Measurements from ENCODE around the gene PTMA.

DNA sequence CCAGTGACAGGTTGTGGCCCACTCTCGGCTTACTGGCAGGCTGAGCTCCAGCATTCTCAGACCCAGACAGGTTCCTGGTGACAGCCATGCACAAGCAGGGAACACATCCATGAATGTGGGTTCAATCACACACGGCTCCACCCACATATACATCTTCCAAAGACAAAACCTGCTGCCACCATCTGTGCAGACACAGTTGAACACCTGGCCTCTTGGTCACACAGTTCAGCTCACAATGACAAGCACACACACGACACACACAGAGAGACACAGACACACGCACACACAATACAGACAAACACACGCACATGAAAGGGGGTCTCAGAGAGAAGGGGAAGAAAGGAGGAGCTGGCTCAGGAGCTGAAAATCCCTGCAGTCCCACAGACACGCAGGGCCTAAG lies 32.1 kb upstream of the PTMA start:
- no peak for TF ChIP-seq POLR2AphosphoS5 (IDR thresholded peaks at IDR 0.05)
- TF ChIP-seq, protein P1, sequence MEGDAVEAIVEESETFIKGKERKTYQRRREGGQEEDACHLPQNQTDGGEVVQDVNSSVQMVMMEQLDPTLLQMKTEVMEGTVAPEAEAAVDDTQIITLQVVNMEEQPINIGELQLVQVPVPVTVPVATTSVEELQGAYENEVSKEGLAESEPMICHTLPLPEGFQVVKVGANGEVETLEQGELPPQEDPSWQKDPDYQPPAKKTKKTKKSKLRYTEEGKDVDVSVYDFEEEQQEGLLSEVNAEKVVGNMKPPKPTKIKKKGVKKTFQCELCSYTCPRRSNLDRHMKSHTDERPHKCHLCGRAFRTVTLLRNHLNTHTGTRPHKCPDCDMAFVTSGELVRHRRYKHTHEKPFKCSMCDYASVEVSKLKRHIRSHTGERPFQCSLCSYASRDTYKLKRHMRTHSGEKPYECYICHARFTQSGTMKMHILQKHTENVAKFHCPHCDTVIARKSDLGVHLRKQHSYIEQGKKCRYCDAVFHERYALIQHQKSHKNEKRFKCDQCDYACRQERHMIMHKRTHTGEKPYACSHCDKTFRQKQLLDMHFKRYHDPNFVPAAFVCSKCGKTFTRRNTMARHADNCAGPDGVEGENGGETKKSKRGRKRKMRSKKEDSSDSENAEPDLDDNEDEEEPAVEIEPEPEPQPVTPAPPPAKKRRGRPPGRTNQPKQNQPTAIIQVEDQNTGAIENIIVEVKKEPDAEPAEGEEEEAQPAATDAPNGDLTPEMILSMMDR (IDR thresholded peaks at IDR 0.05) = no peak
